Lung (tissue), 12 donors: ENCODE results near the gene TFCP2L1. TPM values are rescaled to one million over a fixed set of nuclear protein-coding genes. Genes with fewer than 3 reads are reported as not detected.
"Not testable (repeated sequence)": the region's sequence is repeated elsewhere in the genome, so short reads cannot be mapped to it uniquely, and the experiment has no call there.

Experiments
- ATAC-seq: fragments of 200-7000 bp; cut with Tn5 transposase; one replicate; pipeline ENCODE4 v1.9.1; 2020; ENCODE audit warnings: moderate number of reproducible peaks; ENCODE audit not compliant: insufficient read depth, low FRiP score
- DNase-seq, 3 donors: peaks; one replicate each; pipeline ENCODE4 v3.0.0-alpha.2; 2013 to 2017
- H3K27ac ChIP-seq, 2 donors: one replicate each; pipeline ENCODE4 v1.5.1; 2013; ENCODE audit warnings: mild to moderate bottlenecking in 2 of 2, moderate library complexity in 2 of 2, control low read depth in 1 of 2, inconsistent platforms in 1 of 2, low read depth in 1 of 2, low read length in 1 of 2
- H3K27me3 ChIP-seq, 3 donors: one replicate each; pipeline ENCODE4 v1.5.1; 2013; ENCODE audit warnings: low read length in 2 of 3; ENCODE audit not compliant: control insufficient read depth in 3 of 3, insufficient read depth in 3 of 3
- H3K36me3 ChIP-seq, 4 donors: one replicate each; pipeline ENCODE4 v1.5.1; 2013; ENCODE audit warnings: low read length in 4 of 4, mild to moderate bottlenecking in 1 of 4, moderate library complexity in 1 of 4; ENCODE audit not compliant: control insufficient read depth in 4 of 4, insufficient read depth in 4 of 4
- H3K4me1 ChIP-seq, 5 donors: one replicate each; pipeline ENCODE4 v1.5.1; 2013; ENCODE audit warnings: low read length in 5 of 5, mild to moderate bottlenecking in 2 of 5, moderate library complexity in 1 of 5; ENCODE audit not compliant: control insufficient read depth in 5 of 5, insufficient read depth in 5 of 5
- H3K4me3 ChIP-seq: one replicate; pipeline ENCODE4 v1.5.1; 2013; ENCODE audit warnings: mild to moderate bottlenecking, control low read depth, moderate library complexity
- H3K9ac ChIP-seq, 2 donors: one replicate each; pipeline ENCODE4 v1.5.1; 2013; ENCODE audit warnings: low read length in 2 of 2, control low read depth in 1 of 2; ENCODE audit not compliant: insufficient read depth in 1 of 2
- H3K9me3 ChIP-seq, 4 donors: one replicate each; pipeline ENCODE4 v1.5.1; 2013; ENCODE audit warnings: low read length in 3 of 4, mild to moderate bottlenecking in 1 of 4, moderate library complexity in 1 of 4; ENCODE audit not compliant: control insufficient read depth in 4 of 4, insufficient read depth in 3 of 4
- WGBS, 2 donors: extraction: QIAGEN DNeasy Blood & Tissue Kit; methylation state at CpG; one replicate each; pipeline ENCODE4 v1.1.7; 2013; 5-methylcytosine and 5-hydroxymethylcytosine counted together
- polyA plus RNA-seq, 2 donors: library from polyadenylated mRNA; stranded (reverse); fragments of 200-250 nt; gene quantifications; one replicate each; pipeline ENCODE4 v1.2.1, GENCODE V29; 2013
- total RNA-seq, 2 donors: library from RNA; depleted of rRNA in 1 of 2; stranded (reverse); fragments of >200 nt in 1 of 2; gene quantifications; one replicate each; pipeline ENCODE4 v1.2.1, GENCODE V29; 2014 to 2021
- TF ChIP-seq, protein P1 (sequence below): IDR thresholded peaks from 2 replicates; pipeline ENCODE4 v1.5.1; 2012; ENCODE audit warnings: mild to moderate bottlenecking; ENCODE audit errors: control extremely low read depth, extremely low read depth
- donor health status: control.
- donor health status: control.
- donor health status: Bipolar disorder and iron deficiency.
- donor health status: healthy.
- donor health status: DM: yes; HTN: yes; CAD: no.

TFCP2L1 gene
- total and polyA plus RNA-seq, 4 donors = 2.8 to 36.1 (median 6.7) TPM

DNA sequence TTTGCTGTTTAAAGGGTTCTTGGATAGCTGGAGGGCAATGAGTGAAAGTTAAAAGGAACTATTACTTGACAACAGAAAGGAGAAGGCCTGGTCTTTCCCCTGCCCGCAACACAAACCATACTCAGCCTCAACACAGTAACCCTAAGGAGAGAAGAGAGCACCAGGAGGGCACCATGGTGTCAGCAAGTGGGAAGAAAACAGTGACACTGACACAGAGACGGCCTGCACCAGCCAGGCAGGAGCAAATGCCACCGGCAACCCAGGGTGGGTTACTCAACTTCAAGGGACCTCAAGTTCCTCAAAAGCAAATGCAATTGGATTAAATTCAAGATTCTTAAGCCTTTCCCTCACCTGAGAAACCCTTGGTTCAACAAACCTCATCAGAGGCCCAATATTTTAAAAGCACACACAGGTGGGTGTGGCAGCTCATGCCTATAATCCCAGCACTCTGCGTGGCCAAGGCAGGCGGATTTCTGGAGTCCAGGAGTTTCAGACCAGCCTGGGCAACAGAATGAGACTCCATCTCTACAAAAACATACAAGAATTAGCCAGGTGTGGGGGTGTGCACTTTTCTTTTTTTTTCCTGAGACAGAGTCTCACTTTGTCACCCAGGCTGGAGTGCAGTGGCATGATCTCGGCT is 52.3 kb downstream of the TFCP2L1 start:
- Histone ChIP-seq H3K27me3 (no peaks in the 10 kb centered on the region), H3K36me3 (peaks cover 0 to 9% (median 0%) of the 10 kb centered on the region in 4 donors), H3K4me1 (no peaks in the 10 kb centered on the region), H3K4me3 (no peak overlapping the region), H3K9me3 (no peaks in the 10 kb centered on the region), H3K9ac (no peak overlapping the region), H3K27ac (no peak overlapping the region)
- 69 to 75% methylated on average over 6 of the region's 6 CpGs for WGBS, 2 donors
- no peak for ATAC-seq
- TF ChIP-seq, protein P1, sequence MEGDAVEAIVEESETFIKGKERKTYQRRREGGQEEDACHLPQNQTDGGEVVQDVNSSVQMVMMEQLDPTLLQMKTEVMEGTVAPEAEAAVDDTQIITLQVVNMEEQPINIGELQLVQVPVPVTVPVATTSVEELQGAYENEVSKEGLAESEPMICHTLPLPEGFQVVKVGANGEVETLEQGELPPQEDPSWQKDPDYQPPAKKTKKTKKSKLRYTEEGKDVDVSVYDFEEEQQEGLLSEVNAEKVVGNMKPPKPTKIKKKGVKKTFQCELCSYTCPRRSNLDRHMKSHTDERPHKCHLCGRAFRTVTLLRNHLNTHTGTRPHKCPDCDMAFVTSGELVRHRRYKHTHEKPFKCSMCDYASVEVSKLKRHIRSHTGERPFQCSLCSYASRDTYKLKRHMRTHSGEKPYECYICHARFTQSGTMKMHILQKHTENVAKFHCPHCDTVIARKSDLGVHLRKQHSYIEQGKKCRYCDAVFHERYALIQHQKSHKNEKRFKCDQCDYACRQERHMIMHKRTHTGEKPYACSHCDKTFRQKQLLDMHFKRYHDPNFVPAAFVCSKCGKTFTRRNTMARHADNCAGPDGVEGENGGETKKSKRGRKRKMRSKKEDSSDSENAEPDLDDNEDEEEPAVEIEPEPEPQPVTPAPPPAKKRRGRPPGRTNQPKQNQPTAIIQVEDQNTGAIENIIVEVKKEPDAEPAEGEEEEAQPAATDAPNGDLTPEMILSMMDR = no peak
- DNase-seq = no peak

DNA sequence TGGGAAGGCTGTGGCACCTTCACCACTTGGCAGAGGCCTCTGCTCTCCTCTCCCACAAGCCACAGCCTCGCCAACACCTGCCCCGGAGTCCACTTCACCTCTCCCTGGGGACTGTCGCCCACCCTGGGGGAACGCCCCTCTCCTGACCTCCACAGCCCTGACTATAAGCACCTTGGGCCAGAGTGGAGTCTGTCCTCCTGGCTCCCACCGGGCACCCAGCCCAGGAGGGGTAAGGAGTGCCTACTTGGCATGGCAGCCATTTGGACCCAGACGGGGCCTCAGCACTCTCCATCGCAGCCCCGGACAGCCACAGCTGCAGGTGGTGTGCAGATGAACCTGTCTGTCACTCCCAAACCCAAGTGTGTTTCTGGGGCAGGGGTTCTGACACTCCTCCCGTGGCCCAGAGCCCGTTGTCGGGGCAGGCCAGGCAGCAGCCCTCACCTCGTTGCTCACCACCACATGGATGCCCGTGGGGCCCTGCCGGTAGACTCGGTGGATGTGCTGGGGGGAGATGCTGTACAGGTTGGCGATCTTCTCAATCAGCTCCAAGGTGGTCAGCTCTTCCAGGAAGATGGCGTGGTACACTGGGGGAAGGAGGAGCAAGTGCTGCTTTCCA is 53.5 kb downstream of the TFCP2L1 start:
- DNase-seq (no peak), ATAC-seq (no peak)
- Histone ChIP-seq H3K27ac (no peak overlapping the region), H3K36me3 (peaks cover 0 to 4% (median 0%) of the 10 kb centered on the region in 4 donors), H3K9ac (no peak overlapping the region), H3K9me3 (no peaks in the 10 kb centered on the region), H3K27me3 (no peaks in the 10 kb centered on the region), H3K4me1 (peaks cover 0 to 3% (median 0%) of the 10 kb centered on the region in 5 donors), H3K4me3 (no peak overlapping the region)
- 91 to 92% methylated on average over 17 of the region's 17 CpGs for WGBS, 2 donors
- TF ChIP-seq, protein P1 = no peak

DNA sequence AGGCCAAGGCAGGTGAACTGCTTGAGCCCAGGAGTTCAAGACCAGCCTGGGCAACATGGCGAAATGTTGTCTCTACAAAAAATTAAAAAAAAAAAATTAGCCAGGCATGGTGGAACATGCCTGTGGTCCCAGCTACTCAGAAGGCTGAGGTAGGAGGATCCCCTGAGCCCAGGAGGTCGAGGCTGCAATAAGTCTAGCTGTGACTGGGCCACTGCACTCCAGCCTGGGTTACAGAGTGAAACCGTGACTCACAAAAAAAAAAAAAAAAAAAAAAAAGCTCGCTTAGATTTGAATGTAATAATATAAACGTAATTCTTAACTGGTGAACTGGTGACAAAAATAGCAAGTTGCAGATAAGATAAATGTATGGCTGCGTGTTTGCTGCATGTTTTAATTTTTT is 56.5 kb downstream of the TFCP2L1 start:
- no peaks in the 10 kb centered on the region for H3K27me3 ChIP-seq
- TF ChIP-seq, protein P1 = no peak
- H3K4me1 ChIP-seq = peaks cover 0 to 3% (median 0%) of the 10 kb centered on the region in 5 donors
- no peaks in the 10 kb centered on the region for H3K9me3 ChIP-seq
- DNase-seq (no peak), ATAC-seq (no peak)
- 80 to 87% methylated on average over 6 of the region's 6 CpGs for WGBS, 2 donors
- peak overlapping the region in 1 of 2 donors; percentile 58 for H3K27ac ChIP-seq
- peaks cover 0 to 5% (median 0%) of the 10 kb centered on the region in 4 donors for H3K36me3 ChIP-seq
- H3K9ac ChIP-seq = no peak overlapping the region
- no peak overlapping the region for H3K4me3 ChIP-seq

DNA sequence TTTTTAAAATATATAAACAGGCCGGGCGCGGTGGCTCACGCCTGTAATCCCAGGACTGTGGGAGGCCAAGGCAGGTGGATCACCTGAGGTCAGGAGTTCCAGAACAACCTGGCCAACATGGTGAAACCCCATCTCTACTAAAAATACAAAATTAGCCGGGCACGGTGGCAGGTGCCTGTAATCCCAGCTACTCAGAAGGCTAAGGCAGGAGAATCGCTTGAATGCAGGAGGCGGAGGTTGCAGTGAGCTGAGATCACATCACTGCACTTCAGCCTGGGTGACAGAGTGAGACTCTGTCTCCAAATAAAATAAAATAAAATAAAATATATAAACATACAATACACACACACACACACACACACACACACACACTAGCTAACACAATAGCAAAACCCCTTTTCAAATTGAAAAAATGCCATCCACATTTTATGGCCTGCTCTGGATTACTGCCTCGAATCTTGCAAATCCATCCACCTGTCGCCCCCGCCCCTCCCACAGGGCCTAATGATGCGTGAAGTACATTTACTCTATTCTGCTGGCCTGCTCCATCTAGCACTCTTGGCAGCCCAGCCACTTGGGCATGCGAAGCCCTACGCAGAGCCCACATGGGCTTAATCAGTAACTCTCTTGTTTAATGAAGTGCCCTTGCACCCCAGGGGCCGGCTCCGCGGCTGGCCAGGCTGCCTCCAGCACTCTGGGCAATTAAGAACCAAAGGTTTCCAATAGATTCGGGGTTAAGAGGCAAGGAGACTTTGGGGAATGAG is 57.4 kb downstream of the TFCP2L1 start:
- H3K27ac ChIP-seq = peak overlapping the region in 1 of 2 donors; percentile 58
- not testable (repeated sequence) for H3K36me3 ChIP-seq, H3K27me3 ChIP-seq, H3K4me1 ChIP-seq, H3K9ac ChIP-seq, H3K4me3 ChIP-seq, H3K9me3 ChIP-seq
- DNase-seq (peak; percentile 35 to 67 (median 62)), ATAC-seq (peak; percentile 73)
- 74 to 89% methylated on average over 18 of the region's 18 CpGs for WGBS, 2 donors

DNA sequence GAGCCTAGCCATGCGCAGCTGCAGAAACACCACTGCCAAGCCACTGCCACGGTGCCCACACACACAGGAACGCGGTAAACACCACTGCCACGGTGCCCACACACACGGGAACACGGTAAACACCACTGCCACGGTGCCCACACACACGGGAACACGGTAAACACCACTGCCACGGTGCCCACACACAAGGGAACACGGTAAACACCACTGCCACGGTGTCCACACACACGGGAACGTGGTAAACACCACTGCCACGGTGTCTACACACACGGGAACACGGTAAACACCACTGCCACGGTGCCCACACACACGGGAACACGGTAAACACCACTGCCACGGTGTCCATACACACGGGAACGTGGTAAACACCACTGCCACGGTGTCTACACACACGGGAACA is 59.3 kb downstream of the TFCP2L1 start:
- not testable (repeated sequence) for H3K27me3 ChIP-seq, H3K36me3 ChIP-seq, H3K4me1 ChIP-seq, H3K9ac ChIP-seq, H3K9me3 ChIP-seq, DNase-seq, H3K4me3 ChIP-seq, ATAC-seq, H3K27ac ChIP-seq
- WGBS, 2 donors = 95 to 97% methylated on average over 26 of the region's 26 CpGs
